HCT116 (cell line): Measurements from ENCODE around the gene RMDN3. TPM values are rescaled to one million over a fixed set of nuclear protein-coding genes. Genes with fewer than 3 reads are reported as not detected.

Experiments used
- ATAC-seq: fragments of 200-7000 bp; cut with Tn5 transposase; 2 replicates; pipeline ENCODE4 v1.9.1; 2020; ENCODE audit warnings: mild to moderate bottlenecking, moderate library complexity
- BruUV-seq: library from RNA; stranded (reverse); fragments of 400-500 nt; replicated peaks from 2 replicates; lab custom pipeline; 2021; lab: Mats Ljungman, UMichigan
- CTCF ChIA-PET: fragments of 300-600 bp; sonication (Branson Sonifier 250); formaldehyde crosslinking; loops from one replicate; lab custom pipeline; 2021; ENCODE audit warnings: antibody characterized with exemption; lab: Charles Lee
- POLR2A ChIA-PET: fragments of 300-600, 350-600 bp; sonication (Branson Sonifier 250); formaldehyde crosslinking; loops from one replicate; lab custom pipeline; 2021; ENCODE audit warnings: antibody characterized with exemption; lab: Charles Lee
- RAD21 ChIA-PET, 2 experiments: fragments of 300-600 bp; sonication (Branson Sonifier 250); formaldehyde crosslinking; loops; one replicate each; lab custom pipeline; 2023; ENCODE audit warnings: low total read pairs in 2 of 2; ENCODE audit not compliant: uncharacterized antibody in 2 of 2, unreplicated experiment in 2 of 2, low non-redundant PET in 1 of 2; lab: Charles Lee
- DNase-seq: peaks from one replicate; pipeline ENCODE4 v3.0.0-alpha.2; 2010; ENCODE audit warnings: low read depth, low spot score
- H2AFZ ChIP-seq: fragments of 200-600 bp; shearing (Covaris generic), sonication (generic); 2 replicates; pipeline ENCODE4 v1.6.1; 2017; ENCODE audit warnings: low read depth, mixed run types, mixed read lengths, antibody characterized with exemption, low read length; ENCODE audit not compliant: poor library complexity, severe bottlenecking
- H3K27ac ChIP-seq: 2 replicates; pipeline ENCODE4 v1.5.1; 2012; ENCODE audit warnings: low read depth, low read length
- H3K27me3 ChIP-seq: fragments of 200-600 bp; sonication (generic); 2 replicates; pipeline ENCODE4 v1.6.1; 2016; ENCODE audit warnings: mixed run types, low read length, mixed read lengths; ENCODE audit not compliant: insufficient read depth
- H3K36me3 ChIP-seq, 2 experiments: fragments of 200-500 bp in 1 of 2; fragments of 200-600 bp in 1 of 2; sonication (Bioruptor generic) in 1 of 2; sonication (generic) in 1 of 2; 2 replicates each; pipeline versions ENCODE4 v1.5.1 to v1.6.1; 2014 to 2016; ENCODE audit warnings: low read length in 2 of 2, inconsistent platforms in 1 of 2, mixed read lengths in 1 of 2, mixed run types in 1 of 2; ENCODE audit not compliant: insufficient read depth in 2 of 2, control insufficient read depth in 1 of 2
- H3K4me1 ChIP-seq, 2 experiments: fragments of 200-600 bp in 1 of 2; sonication (generic) in 1 of 2; 2 replicates each; pipeline versions ENCODE4 v1.5.1 to v1.6.1; 2012 to 2017; ENCODE audit warnings: low read length in 2 of 2, inconsistent platforms in 1 of 2, mild to moderate bottlenecking in 1 of 2, mixed read lengths in 1 of 2, mixed run types in 1 of 2, moderate library complexity in 1 of 2; ENCODE audit not compliant: insufficient read depth in 2 of 2, control insufficient read depth in 1 of 2
- H3K4me2 ChIP-seq: fragments of 200-600 bp; sonication (generic); 2 replicates; pipeline ENCODE4 v1.6.1; 2017; ENCODE audit warnings: mixed run types, low read length, mixed read lengths
- H3K4me3 ChIP-seq, 2 experiments: fragments of 200-600 bp in 1 of 2; sonication (generic) in 1 of 2; replicated peaks in 1 of 2; 2 replicates each; pipeline ENCODE4 v1.5.1; 2011 to 2016; ENCODE audit warnings: low read length in 2 of 2, control low read depth in 1 of 2, low read depth in 1 of 2, mild to moderate bottlenecking in 1 of 2, mixed read lengths in 1 of 2, mixed run types in 1 of 2
- H3K79me2 ChIP-seq: fragments of 200-600 bp; sonication (generic); 2 replicates; pipeline ENCODE4 v1.6.1; 2017; ENCODE audit warnings: mild to moderate bottlenecking, mixed run types, low read length, moderate library complexity, mixed read lengths; ENCODE audit not compliant: insufficient read depth
- H3K9ac ChIP-seq: fragments of 200-600 bp; sonication (generic); 2 replicates; pipeline ENCODE4 v1.6.1; 2016; ENCODE audit warnings: low read length, mixed read lengths
- H3K9me2 ChIP-seq: fragments of 200-600 bp; sonication (generic), shearing (Covaris generic); 2 replicates; pipeline ENCODE4 v1.6.1; 2017; ENCODE audit warnings: mixed run types, mild to moderate bottlenecking, moderate library complexity; ENCODE audit not compliant: insufficient read depth
- H3K9me3 ChIP-seq, 2 experiments: fragments of 200-500 bp in 1 of 2; fragments of 200-600 bp in 1 of 2; sonication (Bioruptor generic) in 1 of 2; sonication (generic) in 1 of 2; 2 replicates each; pipeline ENCODE4 v1.6.1; 2014 to 2017; ENCODE audit warnings: low read length in 2 of 2, mixed read lengths in 2 of 2, inconsistent platforms in 1 of 2, low read depth in 1 of 2, mild to moderate bottlenecking in 1 of 2, mixed run types in 1 of 2, moderate library complexity in 1 of 2; ENCODE audit not compliant: control insufficient read depth in 1 of 2, insufficient read depth in 1 of 2
- H4K20me1 ChIP-seq: fragments of 200-600 bp; sonication (generic), shearing (Covaris generic); 2 replicates; pipeline ENCODE4 v1.6.1; 2017; ENCODE audit warnings: mixed run types, mild to moderate bottlenecking, moderate library complexity; ENCODE audit not compliant: insufficient read depth
- CEBPB ChIP-seq: IDR thresholded peaks from 2 replicates; pipeline ENCODE4 v1.6.1; 2012; ENCODE audit warnings: low read depth
- EGR1 ChIP-seq: IDR thresholded peaks from 2 replicates; pipeline ENCODE4 v1.6.1; 2012; ENCODE audit warnings: low read depth
- EZH2 ChIP-seq: fragments of 200-600 bp; sonication (generic); IDR thresholded peaks from 2 replicates; pipeline ENCODE4 v1.6.1; 2017; ENCODE audit warnings: antibody characterized with exemption, mixed run types
- JUND ChIP-seq: IDR thresholded peaks from 2 replicates; pipeline ENCODE4 v1.6.1; 2012
- POLR2A ChIP-seq: IDR thresholded peaks from 2 replicates; pipeline ENCODE4 v1.7.0; 2011; ENCODE audit warnings: borderline replicate concordance; ENCODE audit not compliant: insufficient read depth, insufficient read length; ENCODE audit errors: extremely low read depth
- REST ChIP-seq: IDR thresholded peaks from 2 replicates; pipeline ENCODE4 v1.6.1; 2012; ENCODE audit warnings: low read depth
- SIN3A ChIP-seq: IDR thresholded peaks from 2 replicates; pipeline ENCODE4 v1.6.1; 2012; ENCODE audit warnings: low read depth
- TCF7L2 ChIP-seq: IDR thresholded peaks from 2 replicates; pipeline ENCODE4 v1.7.0; 2011; ENCODE audit warnings: borderline replicate concordance, inconsistent platforms; ENCODE audit not compliant: insufficient read depth, insufficient read length; ENCODE audit errors: extremely low read depth
- intact Hi-C: fragments of 100-400 bp; cut with micrococcal nuclease; formaldehyde crosslinking; loops from 2 replicates; pipeline ENCODE4 v1.10.0; 2022
- total RNA-seq: library from RNA; stranded (reverse); gene quantifications from one replicate; pipeline ENCODE4 v1.2.1, GENCODE V29; 2021; ENCODE audit not compliant: unreplicated experiment
- TF ChIP-seq, protein P1 (sequence below): IDR thresholded peaks from 2 replicates; pipeline ENCODE4 v1.6.1; 2012

RMDN3 gene
- total RNA-seq, 1 experiment from 2014 or later: 21.5 TPM

GRCh38 chr15:40776537-40777141 lies 21.6 kb upstream of the RMDN3 start:
- POLR2A ChIA-PET: interaction anchor here (2.1 kb wide), 1 partner anchor 11 kb away, joined by 5 read pairs; no protein-coding TSS in a partner anchor
- no TSS peak for BruUV-seq

GRCh38 chr15:40775740-40776536 lies 20.9 kb upstream of the RMDN3 start:
- Histone ChIP-seq H3K9me2 (no peaks in the 10 kb centered on the region), H3K27ac (no peak overlapping the region; the same call in 1 of the 2 replicates), H3K36me3 (peaks cover 10 to 22% of the 10 kb centered on the region in 2 experiments; a peak in 3 of 4 replicates), H3K4me2 (no peak overlapping the region), H3K79me2 (no peaks in the 10 kb centered on the region), H3K9me3 (no peaks in the 10 kb centered on the region), H3K9ac (no peak overlapping the region), H4K20me1 (no peaks in the 10 kb centered on the region), H3K27me3 (no peaks in the 10 kb centered on the region), H3K4me3 (no peak overlapping the region), H3K4me1 (peaks cover 6 to 12% of the 10 kb centered on the region in 2 experiments), H2AFZ (no peak overlapping the region)
- no peak for TF ChIP-seq TCF7L2
- no peak for TF ChIP-seq POLR2A
- no peak for TF ChIP-seq REST
- no peak for TF ChIP-seq CEBPB
- TF ChIP-seq EGR1: no peak
- TF ChIP-seq, protein P1, sequence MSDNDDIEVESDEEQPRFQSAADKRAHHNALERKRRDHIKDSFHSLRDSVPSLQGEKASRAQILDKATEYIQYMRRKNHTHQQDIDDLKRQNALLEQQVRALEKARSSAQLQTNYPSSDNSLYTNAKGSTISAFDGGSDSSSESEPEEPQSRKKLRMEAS: no peak
- TF ChIP-seq SIN3A: no peak
- TF ChIP-seq EZH2: no peak
- no peak for TF ChIP-seq JUND
- ChIA-PET RAD21 (interaction anchor here in 1 of 2 experiments (1.3 kb wide), 1 partner anchor 29 kb away, joined by 3 read pairs; no protein-coding TSS in a partner anchor), POLR2A (interaction anchor here (2.1 kb wide), 1 partner anchor 12 kb away, joined by 5 read pairs; no protein-coding TSS in a partner anchor), CTCF (interaction anchor here (1.0 to 1.1 kb wide), 2 partner anchors 116 to 155 kb away, joined by 3 to 5 read pairs; no protein-coding TSS in a partner anchor)
- no peak for DNase-seq
- intact Hi-C loops: no loop called here
- ATAC-seq: no peak
- BruUV-seq: no TSS peak

More at GRCh38 chr15:40776537-40777141, 21.6 kb upstream of the RMDN3 start:
- Histone ChIP-seq H3K36me3 (peaks cover 10 to 22% of the 10 kb centered on the region in 2 experiments; a peak in 3 of 4 replicates), H3K4me1 (peaks cover 6 to 12% of the 10 kb centered on the region in 2 experiments), H4K20me1 (no peaks in the 10 kb centered on the region), H3K9me2 (no peaks in the 10 kb centered on the region), H3K9ac (peak overlapping the region; percentile 13; the same call in 1 of the 2 replicates), H2AFZ (no peak overlapping the region), H3K4me3 (no peak overlapping the region), H3K4me2 (peak overlapping the region; percentile 27), H3K27ac (peak overlapping the region; percentile 2; the same call in 1 of the 2 replicates), H3K9me3 (no peaks in the 10 kb centered on the region), H3K79me2 (no peaks in the 10 kb centered on the region), H3K27me3 (no peaks in the 10 kb centered on the region)
- ATAC-seq: peak; percentile 91
- RAD21 ChIA-PET: interaction anchor here in 1 of 2 experiments (1.3 kb wide), 1 partner anchor 30 kb away, joined by 3 read pairs; no protein-coding TSS in a partner anchor
- DNase-seq: no peak
- intact Hi-C loops: no loop called here
- TF ChIP-seq EGR1: no peak
- TF ChIP-seq, protein P1: peak; percentile 58
- CTCF ChIA-PET: interaction anchor here (1.0 to 1.1 kb wide), 2 partner anchors 116 to 154 kb away, joined by 3 to 5 read pairs; no protein-coding TSS in a partner anchor
